WTC11 (cell line): ENCODE measurements around the gene SLX4. TPM values are rescaled to one million over a fixed set of nuclear protein-coding genes. Genes with fewer than 3 reads are reported as not detected.

ENCODE experiments used
- ATAC-seq: fragments of 200-7000 bp; cut with Tn5 transposase; 2 replicates; pipeline ENCODE4 v1.10.0; 2021; ENCODE audit warnings: mild to moderate bottlenecking, moderate library complexity
- CTCF ChIA-PET: fragments of 300-600 bp; sonication (Branson Sonifier 250); formaldehyde crosslinking; loops from one replicate; lab custom pipeline; 2021; ENCODE audit warnings: antibody characterized with exemption; lab: Charles Lee
- POLR2A ChIA-PET: fragments of 350-600 bp; sonication (Branson Sonifier 250); formaldehyde crosslinking; loops from one replicate; lab custom pipeline; 2021; ENCODE audit warnings: antibody characterized with exemption; lab: Charles Lee
- DNase-seq: peaks from one replicate; pipeline ENCODE4 v3.0.0; 2021; ENCODE audit warnings: low spot score
- H3K27ac Mint-ChIP-seq: 2 replicates; pipeline ENCODE4 v1.8.0; 2021; ENCODE audit warnings: mixed read lengths
- H3K27me3 Mint-ChIP-seq: 2 replicates; pipeline ENCODE4 v1.8.0; 2021; ENCODE audit warnings: low read depth, mild to moderate bottlenecking, moderate library complexity, mixed read lengths
- H3K36me3 Mint-ChIP-seq: 2 replicates; pipeline ENCODE4 v1.8.0; 2021; ENCODE audit warnings: mixed read lengths
- H3K4me1 Mint-ChIP-seq: 2 replicates; pipeline ENCODE4 v1.8.0; 2022; ENCODE audit warnings: mixed read lengths
- H3K4me3 Mint-ChIP-seq: 2 replicates; pipeline ENCODE4 v1.8.0; 2021; ENCODE audit warnings: mild to moderate bottlenecking, moderate library complexity, mixed read lengths
- H3K9me3 Mint-ChIP-seq: 2 replicates; pipeline ENCODE4 v1.8.0; 2021; ENCODE audit warnings: mixed read lengths
- ATF1 ChIP-seq: sonication (generic); formaldehyde crosslinking; IDR thresholded peaks from 2 replicates; pipeline ENCODE4 v1.8.1; 2023; ENCODE audit warnings: mild to moderate bottlenecking, moderate library complexity, missing genetic modification reagents
- CREB1 ChIP-seq: sonication (generic); formaldehyde crosslinking; IDR thresholded peaks from 2 replicates; pipeline ENCODE4 v1.8.0; 2023; ENCODE audit warnings: mild to moderate bottlenecking, missing genetic modification reagents
- ELF4 ChIP-seq: sonication (generic); formaldehyde crosslinking; IDR thresholded peaks from 2 replicates; pipeline ENCODE4 v1.8.1; 2022; ENCODE audit warnings: low read depth, mild to moderate bottlenecking, moderate library complexity, missing genetic modification reagents
- GTF2I ChIP-seq: fragments of 250-450 bp; sonication (Bioruptor Pico); conservative IDR thresholded peaks from 2 replicates; pipeline ENCODE4 v1.4.0; 2021; ENCODE audit warnings: mild to moderate bottlenecking
- MXD4 ChIP-seq: fragments of 250-450 bp; sonication (Bioruptor Pico); IDR thresholded peaks from 2 replicates; pipeline ENCODE4 v1.8.0; 2021; ENCODE audit warnings: mild to moderate bottlenecking, moderate library complexity, borderline replicate concordance
- OVOL2 ChIP-seq: fragments of 250-450 bp; sonication (Bioruptor Pico); IDR thresholded peaks from 2 replicates; pipeline ENCODE4 v1.9.0; 2021; ENCODE audit warnings: mild to moderate bottlenecking, borderline replicate concordance
- PRRX2 ChIP-seq: fragments of 250-450 bp; sonication (Bioruptor Pico); IDR thresholded peaks from 2 replicates; pipeline ENCODE4 v1.8.0; 2021; ENCODE audit warnings: mild to moderate bottlenecking
- TCF7 ChIP-seq: sonication (generic); formaldehyde crosslinking; IDR thresholded peaks from 2 replicates; pipeline ENCODE4 v1.8.0; 2022; ENCODE audit warnings: mild to moderate bottlenecking, low read depth, missing genetic modification reagents, moderate library complexity
- ZNF671 ChIP-seq: fragments of 250-450 bp; sonication (Bioruptor Pico); IDR thresholded peaks from 2 replicates; pipeline ENCODE4 v1.8.0; 2021; ENCODE audit warnings: mild to moderate bottlenecking
- total RNA-seq: library from RNA; stranded (reverse); gene quantifications from 3 replicates; pipeline ENCODE4 v1.2.3, GENCODE V29; 2021
- TF ChIP-seq, protein P1 (sequence below): sonication (generic); formaldehyde crosslinking; IDR thresholded peaks from 2 replicates; pipeline ENCODE4 v1.8.1; 2022; ENCODE audit warnings: low read depth, mild to moderate bottlenecking, moderate library complexity, missing genetic modification reagents, borderline replicate concordance
- TF ChIP-seq, protein P2 (sequence below): sonication (generic); formaldehyde crosslinking; IDR thresholded peaks from 2 replicates; pipeline ENCODE4 v1.8.1; 2023; ENCODE audit warnings: mild to moderate bottlenecking, missing genetic modification reagents, moderate library complexity
- TF ChIP-seq, protein P3 (sequence below): sonication (generic); formaldehyde crosslinking; IDR thresholded peaks from 2 replicates; pipeline ENCODE4 v1.8.0; 2022; ENCODE audit warnings: mild to moderate bottlenecking, missing genetic modification reagents
- TF ChIP-seq, protein P4 (sequence below): sonication (generic); formaldehyde crosslinking; IDR thresholded peaks from 2 replicates; pipeline ENCODE4 v1.8.1; 2022; ENCODE audit warnings: low read depth, missing genetic modification reagents, borderline replicate concordance
- TF ChIP-seq, protein P5 (sequence below): sonication (generic); formaldehyde crosslinking; IDR thresholded peaks from 2 replicates; pipeline ENCODE4 v1.8.1; 2022; ENCODE audit warnings: mild to moderate bottlenecking, missing genetic modification reagents, moderate library complexity, borderline replicate concordance
- TF ChIP-seq, protein P6 (sequence below): sonication (generic); formaldehyde crosslinking; IDR thresholded peaks from 2 replicates; pipeline ENCODE4 v1.8.0; 2022; ENCODE audit warnings: mild to moderate bottlenecking, missing genetic modification reagents
- TF ChIP-seq, protein P7 (sequence below): sonication (generic); formaldehyde crosslinking; IDR thresholded peaks from 2 replicates; pipeline ENCODE4 v1.8.0; 2022; ENCODE audit warnings: missing genetic modification reagents
- TF ChIP-seq, protein P8 (sequence below): fragments of 200-600 bp; IDR thresholded peaks from 2 replicates; pipeline ENCODE4 v1.8.0; 2022; ENCODE audit warnings: antibody characterized with exemption
- TF ChIP-seq, protein P9 (sequence below): fragments of 250-450 bp; sonication (Bioruptor Pico); IDR thresholded peaks from 2 replicates; pipeline ENCODE4 v1.9.0; 2021; ENCODE audit warnings: mild to moderate bottlenecking

SLX4 gene
- total RNA-seq, 1 experiment from 2014 or later, result 16.7 TPM

DNA sequence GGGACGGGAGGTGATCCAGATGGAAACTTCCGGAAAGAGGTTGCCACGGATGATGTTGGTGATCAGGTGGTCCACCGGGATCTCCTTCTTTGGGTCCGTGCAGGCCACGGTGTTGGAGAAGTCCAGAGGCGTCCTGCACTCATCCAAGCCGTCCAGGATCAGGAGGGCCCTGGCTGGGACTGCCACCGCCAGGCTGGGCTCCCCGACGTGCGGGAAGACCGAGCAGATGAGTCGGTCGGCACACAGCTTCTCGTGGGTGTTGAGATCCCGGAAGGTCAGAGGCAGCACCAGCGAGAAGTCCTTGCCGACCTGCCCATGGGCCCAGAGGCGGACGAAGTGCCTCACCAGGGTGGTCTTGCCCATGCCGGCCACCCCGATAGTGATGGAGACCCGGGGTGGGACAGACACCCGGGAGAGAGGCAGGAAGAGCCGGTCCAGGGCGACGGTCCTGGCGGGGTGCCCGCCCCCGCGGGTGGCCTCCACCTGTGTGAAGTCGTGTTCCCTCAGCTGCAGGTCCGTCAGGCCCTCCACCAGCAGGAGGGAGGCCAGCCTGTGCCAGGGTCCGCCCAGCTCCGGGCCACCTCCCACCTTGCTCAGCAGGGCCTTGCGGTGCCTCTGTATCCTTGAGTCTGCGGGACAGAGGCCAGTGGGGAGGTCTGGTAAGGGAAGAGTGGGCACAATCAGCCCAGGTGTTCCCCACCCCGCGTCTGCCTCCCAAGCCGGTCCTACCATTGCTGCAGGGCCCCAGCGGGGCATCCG lies 47.1 kb downstream of the SLX4 start (continued):
- TF ChIP-seq, protein P1, sequence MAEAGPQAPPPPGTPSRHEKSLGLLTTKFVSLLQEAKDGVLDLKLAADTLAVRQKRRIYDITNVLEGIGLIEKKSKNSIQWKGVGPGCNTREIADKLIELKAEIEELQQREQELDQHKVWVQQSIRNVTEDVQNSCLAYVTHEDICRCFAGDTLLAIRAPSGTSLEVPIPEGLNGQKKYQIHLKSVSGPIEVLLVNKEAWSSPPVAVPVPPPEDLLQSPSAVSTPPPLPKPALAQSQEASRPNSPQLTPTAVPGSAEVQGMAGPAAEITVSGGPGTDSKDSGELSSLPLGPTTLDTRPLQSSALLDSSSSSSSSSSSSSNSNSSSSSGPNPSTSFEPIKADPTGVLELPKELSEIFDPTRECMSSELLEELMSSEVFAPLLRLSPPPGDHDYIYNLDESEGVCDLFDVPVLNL (CRISPR knock-in tag), result no peak
- TF ChIP-seq ATF1 (CRISPR knock-in tag) (no peak), OVOL2 (CRISPR knock-in tag) (no peak), ZNF671 (CRISPR knock-in tag) (no peak), CREB1 (CRISPR knock-in tag) (no peak)
- TF ChIP-seq, protein P2, sequence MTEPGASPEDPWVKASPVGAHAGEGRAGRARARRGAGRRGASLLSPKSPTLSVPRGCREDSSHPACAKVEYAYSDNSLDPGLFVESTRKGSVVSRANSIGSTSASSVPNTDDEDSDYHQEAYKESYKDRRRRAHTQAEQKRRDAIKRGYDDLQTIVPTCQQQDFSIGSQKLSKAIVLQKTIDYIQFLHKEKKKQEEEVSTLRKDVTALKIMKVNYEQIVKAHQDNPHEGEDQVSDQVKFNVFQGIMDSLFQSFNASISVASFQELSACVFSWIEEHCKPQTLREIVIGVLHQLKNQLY, result no peak
- TF ChIP-seq, protein P3, sequence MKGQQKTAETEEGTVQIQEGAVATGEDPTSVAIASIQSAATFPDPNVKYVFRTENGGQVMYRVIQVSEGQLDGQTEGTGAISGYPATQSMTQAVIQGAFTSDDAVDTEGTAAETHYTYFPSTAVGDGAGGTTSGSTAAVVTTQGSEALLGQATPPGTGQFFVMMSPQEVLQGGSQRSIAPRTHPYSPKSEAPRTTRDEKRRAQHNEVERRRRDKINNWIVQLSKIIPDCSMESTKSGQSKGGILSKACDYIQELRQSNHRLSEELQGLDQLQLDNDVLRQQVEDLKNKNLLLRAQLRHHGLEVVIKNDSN, result no peak
- TF ChIP-seq, protein P4, sequence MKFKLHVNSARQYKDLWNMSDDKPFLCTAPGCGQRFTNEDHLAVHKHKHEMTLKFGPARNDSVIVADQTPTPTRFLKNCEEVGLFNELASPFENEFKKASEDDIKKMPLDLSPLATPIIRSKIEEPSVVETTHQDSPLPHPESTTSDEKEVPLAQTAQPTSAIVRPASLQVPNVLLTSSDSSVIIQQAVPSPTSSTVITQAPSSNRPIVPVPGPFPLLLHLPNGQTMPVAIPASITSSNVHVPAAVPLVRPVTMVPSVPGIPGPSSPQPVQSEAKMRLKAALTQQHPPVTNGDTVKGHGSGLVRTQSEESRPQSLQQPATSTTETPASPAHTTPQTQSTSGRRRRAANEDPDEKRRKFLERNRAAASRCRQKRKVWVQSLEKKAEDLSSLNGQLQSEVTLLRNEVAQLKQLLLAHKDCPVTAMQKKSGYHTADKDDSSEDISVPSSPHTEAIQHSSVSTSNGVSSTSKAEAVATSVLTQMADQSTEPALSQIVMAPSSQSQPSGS (CRISPR knock-in tag), result no peak
- TF ChIP-seq, protein P5, sequence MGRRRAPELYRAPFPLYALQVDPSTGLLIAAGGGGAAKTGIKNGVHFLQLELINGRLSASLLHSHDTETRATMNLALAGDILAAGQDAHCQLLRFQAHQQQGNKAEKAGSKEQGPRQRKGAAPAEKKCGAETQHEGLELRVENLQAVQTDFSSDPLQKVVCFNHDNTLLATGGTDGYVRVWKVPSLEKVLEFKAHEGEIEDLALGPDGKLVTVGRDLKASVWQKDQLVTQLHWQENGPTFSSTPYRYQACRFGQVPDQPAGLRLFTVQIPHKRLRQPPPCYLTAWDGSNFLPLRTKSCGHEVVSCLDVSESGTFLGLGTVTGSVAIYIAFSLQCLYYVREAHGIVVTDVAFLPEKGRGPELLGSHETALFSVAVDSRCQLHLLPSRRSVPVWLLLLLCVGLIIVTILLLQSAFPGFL (CRISPR knock-in tag), result no peak
- TF ChIP-seq, protein P6, sequence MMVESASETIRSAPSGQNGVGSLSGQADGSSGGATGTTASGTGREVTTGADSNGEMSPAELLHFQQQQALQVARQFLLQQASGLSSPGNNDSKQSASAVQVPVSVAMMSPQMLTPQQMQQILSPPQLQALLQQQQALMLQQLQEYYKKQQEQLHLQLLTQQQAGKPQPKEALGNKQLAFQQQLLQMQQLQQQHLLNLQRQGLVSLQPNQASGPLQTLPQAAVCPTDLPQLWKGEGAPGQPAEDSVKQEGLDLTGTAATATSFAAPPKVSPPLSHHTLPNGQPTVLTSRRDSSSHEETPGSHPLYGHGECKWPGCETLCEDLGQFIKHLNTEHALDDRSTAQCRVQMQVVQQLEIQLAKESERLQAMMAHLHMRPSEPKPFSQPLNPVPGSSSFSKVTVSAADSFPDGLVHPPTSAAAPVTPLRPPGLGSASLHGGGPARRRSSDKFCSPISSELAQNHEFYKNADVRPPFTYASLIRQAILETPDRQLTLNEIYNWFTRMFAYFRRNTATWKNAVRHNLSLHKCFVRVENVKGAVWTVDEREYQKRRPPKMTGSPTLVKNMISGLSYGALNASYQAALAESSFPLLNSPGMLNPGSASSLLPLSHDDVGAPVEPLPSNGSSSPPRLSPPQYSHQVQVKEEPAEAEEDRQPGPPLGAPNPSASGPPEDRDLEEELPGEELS (CRISPR knock-in tag), result no peak
- TF ChIP-seq, all 79 proteins: peak for 0

DNA sequence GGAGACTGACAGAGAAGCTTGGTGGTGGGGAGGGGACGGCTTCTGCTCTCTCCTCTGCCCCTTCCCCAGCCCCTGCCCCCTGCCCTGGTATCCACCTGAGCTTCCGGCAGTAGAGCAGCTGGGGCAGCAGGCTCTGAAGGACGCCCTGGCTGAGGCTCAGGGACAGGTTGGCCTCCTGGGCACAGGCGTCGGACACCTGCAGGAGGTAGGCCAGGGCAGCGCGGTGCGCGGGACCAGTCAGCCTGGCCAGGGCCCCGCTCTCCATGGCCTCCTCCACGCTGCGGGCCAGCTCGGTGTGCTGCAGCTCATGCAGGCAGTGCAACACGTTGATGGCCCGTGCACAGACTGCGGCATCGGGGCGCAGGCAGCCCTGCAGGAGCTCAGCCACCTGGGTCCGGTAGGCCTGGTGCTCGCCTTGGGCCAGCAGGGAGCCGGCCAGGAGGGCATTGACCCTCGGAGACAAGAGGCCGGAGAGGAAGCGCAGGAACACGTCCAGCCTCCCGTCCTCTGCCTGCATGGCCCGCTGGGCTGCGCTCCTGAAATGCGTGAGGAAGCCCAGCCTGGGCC lies 48.4 kb downstream of the SLX4 start:
- H3K4me1 Mint-ChIP-seq, result peaks cover 3% of the 10 kb centered on the region
- H3K4me3 Mint-ChIP-seq, result no peak overlapping the region
- H3K27me3 Mint-ChIP-seq, result no peaks in the 10 kb centered on the region
- H3K27ac Mint-ChIP-seq, result no peak overlapping the region
- no peaks in the 10 kb centered on the region for H3K9me3 Mint-ChIP-seq
- ATAC-seq (no peak), DNase-seq (no peak)
- ChIA-PET POLR2A (no interaction called here), CTCF (no interaction called here)
- H3K36me3 Mint-ChIP-seq, result no peaks in the 10 kb centered on the region
- TF ChIP-seq, protein P7, sequence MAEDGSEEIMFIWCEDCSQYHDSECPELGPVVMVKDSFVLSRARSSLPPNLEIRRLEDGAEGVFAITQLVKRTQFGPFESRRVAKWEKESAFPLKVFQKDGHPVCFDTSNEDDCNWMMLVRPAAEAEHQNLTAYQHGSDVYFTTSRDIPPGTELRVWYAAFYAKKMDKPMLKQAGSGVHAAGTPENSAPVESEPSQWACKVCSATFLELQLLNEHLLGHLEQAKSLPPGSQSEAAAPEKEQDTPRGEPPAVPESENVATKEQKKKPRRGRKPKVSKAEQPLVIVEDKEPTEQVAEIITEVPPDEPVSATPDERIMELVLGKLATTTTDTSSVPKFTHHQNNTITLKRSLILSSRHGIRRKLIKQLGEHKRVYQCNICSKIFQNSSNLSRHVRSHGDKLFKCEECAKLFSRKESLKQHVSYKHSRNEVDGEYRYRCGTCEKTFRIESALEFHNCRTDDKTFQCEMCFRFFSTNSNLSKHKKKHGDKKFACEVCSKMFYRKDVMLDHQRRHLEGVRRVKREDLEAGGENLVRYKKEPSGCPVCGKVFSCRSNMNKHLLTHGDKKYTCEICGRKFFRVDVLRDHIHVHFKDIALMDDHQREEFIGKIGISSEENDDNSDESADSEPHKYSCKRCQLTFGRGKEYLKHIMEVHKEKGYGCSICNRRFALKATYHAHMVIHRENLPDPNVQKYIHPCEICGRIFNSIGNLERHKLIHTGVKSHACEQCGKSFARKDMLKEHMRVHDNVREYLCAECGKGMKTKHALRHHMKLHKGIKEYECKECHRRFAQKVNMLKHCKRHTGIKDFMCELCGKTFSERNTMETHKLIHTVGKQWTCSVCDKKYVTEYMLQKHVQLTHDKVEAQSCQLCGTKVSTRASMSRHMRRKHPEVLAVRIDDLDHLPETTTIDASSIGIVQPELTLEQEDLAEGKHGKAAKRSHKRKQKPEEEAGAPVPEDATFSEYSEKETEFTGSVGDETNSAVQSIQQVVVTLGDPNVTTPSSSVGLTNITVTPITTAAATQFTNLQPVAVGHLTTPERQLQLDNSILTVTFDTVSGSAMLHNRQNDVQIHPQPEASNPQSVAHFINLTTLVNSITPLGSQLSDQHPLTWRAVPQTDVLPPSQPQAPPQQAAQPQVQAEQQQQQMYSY (CRISPR knock-in tag), result no peak
- TF ChIP-seq, protein P8, sequence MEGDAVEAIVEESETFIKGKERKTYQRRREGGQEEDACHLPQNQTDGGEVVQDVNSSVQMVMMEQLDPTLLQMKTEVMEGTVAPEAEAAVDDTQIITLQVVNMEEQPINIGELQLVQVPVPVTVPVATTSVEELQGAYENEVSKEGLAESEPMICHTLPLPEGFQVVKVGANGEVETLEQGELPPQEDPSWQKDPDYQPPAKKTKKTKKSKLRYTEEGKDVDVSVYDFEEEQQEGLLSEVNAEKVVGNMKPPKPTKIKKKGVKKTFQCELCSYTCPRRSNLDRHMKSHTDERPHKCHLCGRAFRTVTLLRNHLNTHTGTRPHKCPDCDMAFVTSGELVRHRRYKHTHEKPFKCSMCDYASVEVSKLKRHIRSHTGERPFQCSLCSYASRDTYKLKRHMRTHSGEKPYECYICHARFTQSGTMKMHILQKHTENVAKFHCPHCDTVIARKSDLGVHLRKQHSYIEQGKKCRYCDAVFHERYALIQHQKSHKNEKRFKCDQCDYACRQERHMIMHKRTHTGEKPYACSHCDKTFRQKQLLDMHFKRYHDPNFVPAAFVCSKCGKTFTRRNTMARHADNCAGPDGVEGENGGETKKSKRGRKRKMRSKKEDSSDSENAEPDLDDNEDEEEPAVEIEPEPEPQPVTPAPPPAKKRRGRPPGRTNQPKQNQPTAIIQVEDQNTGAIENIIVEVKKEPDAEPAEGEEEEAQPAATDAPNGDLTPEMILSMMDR, result no peak
- TF ChIP-seq PRRX2 (CRISPR knock-in tag) (no peak), ZNF671 (CRISPR knock-in tag) (no peak), TCF7 (no peak), ELF4 (CRISPR knock-in tag) (no peak), GTF2I (CRISPR knock-in tag) (no peak), MXD4 (CRISPR knock-in tag) (no peak)
- TF ChIP-seq, protein P9, sequence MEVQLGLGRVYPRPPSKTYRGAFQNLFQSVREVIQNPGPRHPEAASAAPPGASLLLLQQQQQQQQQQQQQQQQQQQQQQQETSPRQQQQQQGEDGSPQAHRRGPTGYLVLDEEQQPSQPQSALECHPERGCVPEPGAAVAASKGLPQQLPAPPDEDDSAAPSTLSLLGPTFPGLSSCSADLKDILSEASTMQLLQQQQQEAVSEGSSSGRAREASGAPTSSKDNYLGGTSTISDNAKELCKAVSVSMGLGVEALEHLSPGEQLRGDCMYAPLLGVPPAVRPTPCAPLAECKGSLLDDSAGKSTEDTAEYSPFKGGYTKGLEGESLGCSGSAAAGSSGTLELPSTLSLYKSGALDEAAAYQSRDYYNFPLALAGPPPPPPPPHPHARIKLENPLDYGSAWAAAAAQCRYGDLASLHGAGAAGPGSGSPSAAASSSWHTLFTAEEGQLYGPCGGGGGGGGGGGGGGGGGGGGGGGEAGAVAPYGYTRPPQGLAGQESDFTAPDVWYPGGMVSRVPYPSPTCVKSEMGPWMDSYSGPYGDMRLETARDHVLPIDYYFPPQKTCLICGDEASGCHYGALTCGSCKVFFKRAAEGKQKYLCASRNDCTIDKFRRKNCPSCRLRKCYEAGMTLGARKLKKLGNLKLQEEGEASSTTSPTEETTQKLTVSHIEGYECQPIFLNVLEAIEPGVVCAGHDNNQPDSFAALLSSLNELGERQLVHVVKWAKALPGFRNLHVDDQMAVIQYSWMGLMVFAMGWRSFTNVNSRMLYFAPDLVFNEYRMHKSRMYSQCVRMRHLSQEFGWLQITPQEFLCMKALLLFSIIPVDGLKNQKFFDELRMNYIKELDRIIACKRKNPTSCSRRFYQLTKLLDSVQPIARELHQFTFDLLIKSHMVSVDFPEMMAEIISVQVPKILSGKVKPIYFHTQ (CRISPR knock-in tag), result no peak
